Measurements from ENCODE around the gene RBM42.
"Not testable (repeated sequence)": the region's sequence is repeated elsewhere in the genome, so short reads cannot be mapped to it uniquely, and the experiment has no call there.

Gene RBM42

GRCh38 chr19:35628565-35629331, at the start of gene RBM42:
Gene RBM42, plus strand, starts transcription at chr19:35629036. Its CDS starts 118 bp downstream, at chr19:35629154.
- peak; percentile 98 for DNase-seq

- DNase-seq, result no peak
These were observed 46.1 kb upstream of the RBM42 start for GRCh38 chr19:35582760-35583159.

GRCh38 chr19:35585848-35586247, 43.0 kb upstream of the RBM42 start, which contains the start of gene PMIS2:
Gene PMIS2, plus strand, starts transcription at chr19:35586173. Its CDS starts 87 bp downstream, at chr19:35586260.
- no peak for DNase-seq

GRCh38 chr19:35587321-35587720, 41.5 kb upstream of the RBM42 start:
- DNase-seq, result no peak

GRCh38 chr19:35590875-35591274, 38.0 kb upstream of the RBM42 start:
- DNase-seq, result no peak

- peak; percentile 30 for DNase-seq
These were observed 36.6 kb upstream of the RBM42 start for GRCh38 chr19:35592226-35592625.

- not testable (repeated sequence) for DNase-seq
These were observed 33.8 kb upstream of the RBM42 start for GRCh38 chr19:35595026-35595425.

- DNase-seq, result no peak
These were observed 32.9 kb upstream of the RBM42 start for GRCh38 chr19:35595928-35596327.

- DNase-seq, result no peak
These were observed 32.4 kb upstream of the RBM42 start for GRCh38 chr19:35596366-35596999.

GRCh38 chr19:35601971-35602370, 26.9 kb upstream of the RBM42 start:
- DNase-seq, result no peak

GRCh38 chr19:35604436-35604835, 24.4 kb upstream of the RBM42 start:
- not testable (repeated sequence) for DNase-seq

- not testable (repeated sequence) for DNase-seq
These were observed 21.7 kb upstream of the RBM42 start for GRCh38 chr19:35607170-35607569.

- no peak for DNase-seq
These were observed 21.2 kb upstream of the RBM42 start for GRCh38 chr19:35607661-35608060.

GRCh38 chr19:35608251-35608650, 20.6 kb upstream of the RBM42 start:
- DNase-seq, result no peak

- peak; percentile 34 for DNase-seq
These were observed 18.9 kb upstream of the RBM42 start for GRCh38 chr19:35609851-35610353.

- DNase-seq, result no peak
These were observed 16.6 kb upstream of the RBM42 start for GRCh38 chr19:35612224-35612558.

GRCh38 chr19:35612559-35613321, 16.1 kb upstream of the RBM42 start, which contains the start of gene HAUS5:
Gene HAUS5, plus strand, starts transcription at chr19:35612735. Its CDS starts 60 bp downstream, at chr19:35612795.
- DNase-seq, result peak; percentile 93

- no peak for DNase-seq
These were observed 15.3 kb upstream of the RBM42 start for GRCh38 chr19:35613574-35613973.

- no peak for DNase-seq
These were observed 13.8 kb upstream of the RBM42 start for GRCh38 chr19:35615036-35615435.

GRCh38 chr19:35618857-35619256, 10.0 kb upstream of the RBM42 start:
- DNase-seq, result no peak

GRCh38 chr19:35619290-35619923, 9.4 kb upstream of the RBM42 start:
- no peak for DNase-seq

GRCh38 chr19:35620001-35620400, 8.8 kb upstream of the RBM42 start:
- DNase-seq, result no peak

GRCh38 chr19:35621708-35622107, 7.1 kb upstream of the RBM42 start:
- no peak for DNase-seq

Measured in CD4-positive, alpha-beta T cell treated with Interleukin-4 for 4 hours (primary cell).